ENCODE measurements around the gene ZDHHC7. TPM values are rescaled to one million over a fixed set of nuclear protein-coding genes. Genes with fewer than 3 reads are reported as not detected.

ZDHHC7 gene
- total and polyA plus RNA-seq, 9 of the 15 experiments (the other 6 are each of a cell fraction or from before 2014, with no cell fraction given): 1.7 to 49.7 (median 37.4) TPM

DNA sequence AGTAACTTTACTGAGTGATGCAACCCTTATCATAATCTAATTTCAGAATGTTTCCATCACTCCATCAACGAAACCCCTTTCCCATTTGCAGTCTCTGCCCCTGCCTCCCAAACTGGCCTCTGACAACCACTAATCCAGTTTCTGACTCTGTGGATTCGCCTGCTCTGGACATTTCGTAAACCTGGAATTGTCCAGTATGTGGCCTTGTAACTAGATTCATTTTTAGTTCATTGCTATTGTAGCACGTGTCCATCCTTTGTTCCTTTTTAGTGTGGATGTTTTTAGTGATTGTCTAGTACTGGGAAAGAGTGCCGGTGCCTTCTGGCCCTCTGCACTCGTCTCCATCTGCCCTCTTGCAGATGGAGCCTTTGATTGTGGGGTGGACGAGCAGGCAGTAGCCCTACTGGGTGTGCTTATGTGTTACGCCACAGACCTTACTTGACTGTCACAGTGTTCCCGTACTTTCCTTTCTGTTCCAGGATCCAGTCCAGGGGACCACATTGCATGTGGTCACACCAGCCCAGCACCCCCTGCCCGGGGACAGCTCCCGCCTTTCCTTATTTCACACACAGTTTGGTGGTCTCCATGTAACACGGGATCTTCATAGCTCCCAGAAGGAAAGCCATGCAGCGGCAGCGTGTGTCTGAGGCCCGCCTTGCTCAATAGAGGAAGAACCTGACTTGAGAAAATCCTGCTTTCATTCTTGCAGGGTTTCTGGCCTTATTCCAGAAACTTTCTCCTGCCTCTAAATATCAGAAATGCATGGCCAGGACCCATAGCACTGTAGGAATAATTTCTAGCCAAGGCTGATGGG is 25.1 kb upstream of the ZDHHC7 start (continued):
- TF ChIP-seq ILF3 (IDR thresholded peaks at IDR 0.05; ENCODE audit: borderline replicate concordance): no peak
- TF ChIP-seq, protein P1, sequence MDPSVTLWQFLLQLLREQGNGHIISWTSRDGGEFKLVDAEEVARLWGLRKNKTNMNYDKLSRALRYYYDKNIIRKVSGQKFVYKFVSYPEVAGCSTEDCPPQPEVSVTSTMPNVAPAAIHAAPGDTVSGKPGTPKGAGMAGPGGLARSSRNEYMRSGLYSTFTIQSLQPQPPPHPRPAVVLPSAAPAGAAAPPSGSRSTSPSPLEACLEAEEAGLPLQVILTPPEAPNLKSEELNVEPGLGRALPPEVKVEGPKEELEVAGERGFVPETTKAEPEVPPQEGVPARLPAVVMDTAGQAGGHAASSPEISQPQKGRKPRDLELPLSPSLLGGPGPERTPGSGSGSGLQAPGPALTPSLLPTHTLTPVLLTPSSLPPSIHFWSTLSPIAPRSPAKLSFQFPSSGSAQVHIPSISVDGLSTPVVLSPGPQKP (CRISPR knock-in tag; IDR thresholded peaks at IDR 0.05): no peak
- TF ChIP-seq, protein P2, sequence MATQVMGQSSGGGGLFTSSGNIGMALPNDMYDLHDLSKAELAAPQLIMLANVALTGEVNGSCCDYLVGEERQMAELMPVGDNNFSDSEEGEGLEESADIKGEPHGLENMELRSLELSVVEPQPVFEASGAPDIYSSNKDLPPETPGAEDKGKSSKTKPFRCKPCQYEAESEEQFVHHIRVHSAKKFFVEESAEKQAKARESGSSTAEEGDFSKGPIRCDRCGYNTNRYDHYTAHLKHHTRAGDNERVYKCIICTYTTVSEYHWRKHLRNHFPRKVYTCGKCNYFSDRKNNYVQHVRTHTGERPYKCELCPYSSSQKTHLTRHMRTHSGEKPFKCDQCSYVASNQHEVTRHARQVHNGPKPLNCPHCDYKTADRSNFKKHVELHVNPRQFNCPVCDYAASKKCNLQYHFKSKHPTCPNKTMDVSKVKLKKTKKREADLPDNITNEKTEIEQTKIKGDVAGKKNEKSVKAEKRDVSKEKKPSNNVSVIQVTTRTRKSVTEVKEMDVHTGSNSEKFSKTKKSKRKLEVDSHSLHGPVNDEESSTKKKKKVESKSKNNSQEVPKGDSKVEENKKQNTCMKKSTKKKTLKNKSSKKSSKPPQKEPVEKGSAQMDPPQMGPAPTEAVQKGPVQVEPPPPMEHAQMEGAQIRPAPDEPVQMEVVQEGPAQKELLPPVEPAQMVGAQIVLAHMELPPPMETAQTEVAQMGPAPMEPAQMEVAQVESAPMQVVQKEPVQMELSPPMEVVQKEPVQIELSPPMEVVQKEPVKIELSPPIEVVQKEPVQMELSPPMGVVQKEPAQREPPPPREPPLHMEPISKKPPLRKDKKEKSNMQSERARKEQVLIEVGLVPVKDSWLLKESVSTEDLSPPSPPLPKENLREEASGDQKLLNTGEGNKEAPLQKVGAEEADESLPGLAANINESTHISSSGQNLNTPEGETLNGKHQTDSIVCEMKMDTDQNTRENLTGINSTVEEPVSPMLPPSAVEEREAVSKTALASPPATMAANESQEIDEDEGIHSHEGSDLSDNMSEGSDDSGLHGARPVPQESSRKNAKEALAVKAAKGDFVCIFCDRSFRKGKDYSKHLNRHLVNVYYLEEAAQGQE (IDR thresholded peaks at IDR 0.05; ENCODE audit: borderline replicate concordance): peak; percentile 66
- TF ChIP-seq, protein P2 (CRISPR knock-in tag; IDR thresholded peaks at IDR 0.05; ENCODE audit: low read depth): no peak

Measured in K562 (cell line).